ENCODE measurements around the gene NLRP10.
"Not testable (repeated sequence)": the region's sequence is repeated elsewhere in the genome, so short reads cannot be mapped to it uniquely, and the experiment has no call there.

NLRP10 gene

DNA sequence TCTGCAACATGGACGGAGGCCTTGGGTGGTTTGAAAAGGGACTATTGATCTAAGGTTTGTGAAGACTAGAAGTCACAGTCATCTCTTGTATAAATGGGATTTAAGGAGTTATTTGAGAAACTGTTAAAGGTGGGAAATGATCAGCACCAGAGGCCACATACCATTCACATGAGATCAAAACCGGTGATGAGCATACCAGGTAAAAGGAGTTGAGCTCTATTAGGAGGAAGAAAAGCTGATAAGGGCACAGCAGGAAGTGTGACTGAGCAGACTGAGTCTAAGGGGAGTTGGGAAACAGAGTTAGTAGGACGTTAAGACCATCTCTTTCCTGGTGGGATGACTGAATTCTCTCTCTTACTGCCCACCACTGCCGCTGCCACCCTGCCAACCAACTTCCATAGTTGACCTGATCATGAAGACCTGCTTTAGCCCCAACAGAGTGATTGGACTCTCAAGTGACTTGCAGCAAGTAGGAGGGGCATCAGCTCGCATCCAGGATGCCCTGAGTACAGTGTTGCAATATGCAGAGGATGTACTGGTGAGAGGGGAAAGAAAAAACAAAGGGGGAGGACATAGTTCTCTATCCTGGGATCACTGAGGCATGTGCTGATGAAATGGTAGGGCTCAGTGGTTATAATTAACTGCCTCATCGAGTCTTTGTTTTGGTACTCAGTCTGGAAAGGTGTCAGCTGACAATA lies 29.5 kb upstream of the NLRP10 start:
- Histone ChIP-seq H3K27me3 (ENCODE audit: insufficient read depth, low read length, poor library complexity) (no peaks in the 10 kb centered on the region), H3K4me3 (ENCODE audit: low read depth in 1 of 2, low read length in 2 of 2) (no peak overlapping the region), H3K4me2 (ENCODE audit: insufficient read depth, low read length) (no peak overlapping the region), H3K36me3 (ENCODE audit: insufficient read depth, low read length) (peaks cover 90% of the 10 kb centered on the region), H3K9ac (ENCODE audit: low read depth, low read length) (no peak overlapping the region), H4K20me1 (ENCODE audit: insufficient read depth, low read length) (peaks cover 15% of the 10 kb centered on the region; the same call in 1 of the 2 replicates), H3K79me2 (ENCODE audit: insufficient read depth, low read length) (peaks cover 14% of the 10 kb centered on the region), H3K27ac (ENCODE audit: low read length) (no peak overlapping the region), H3K9me3 (ENCODE audit: insufficient read depth, low read length, severe bottlenecking) (no peaks in the 10 kb centered on the region), H2AFZ (ENCODE audit: low read depth, low read length) (no peak overlapping the region), H3K4me1 (ENCODE audit: insufficient read depth, low read length) (peaks cover 6% of the 10 kb centered on the region; the same call in 1 of the 2 replicates)
- TF ChIP-seq EZH2 (IDR thresholded peaks at IDR 0.05; ENCODE audit: borderline replicate concordance, low read depth, low read length, severe bottlenecking) = no peak
- ATAC-seq (ENCODE audit: insufficient read depth, low read depth) (no peak), DNase-seq (no peak)

DNA sequence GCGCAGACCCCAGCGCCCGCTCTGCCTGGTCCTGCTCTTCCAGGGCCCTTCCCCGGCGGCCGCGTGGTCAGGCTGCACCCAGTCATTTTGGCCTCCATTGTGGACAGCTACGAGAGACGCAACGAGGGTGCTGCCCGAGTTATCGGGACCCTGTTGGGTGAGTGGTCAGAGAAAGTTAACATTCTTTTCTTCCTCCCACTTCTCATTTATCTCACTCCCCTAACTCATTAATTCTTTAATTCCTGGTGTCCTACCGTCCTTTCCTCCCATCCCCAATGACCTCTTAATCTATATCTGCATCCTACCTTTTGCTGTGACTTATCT lies 22.3 kb upstream of the NLRP10 start:
- peak overlapping the region; percentile 88 for H3K4me2 ChIP-seq (ENCODE audit: insufficient read depth, low read length)
- not testable (repeated sequence) for H3K9me3 ChIP-seq (ENCODE audit: insufficient read depth, low read length, severe bottlenecking); DNase-seq; ATAC-seq (ENCODE audit: insufficient read depth, low read depth); H2AFZ ChIP-seq (ENCODE audit: low read depth, low read length); H3K27me3 ChIP-seq (ENCODE audit: insufficient read depth, low read length, poor library complexity)
- H3K79me2 ChIP-seq (ENCODE audit: insufficient read depth, low read length) = peaks cover 45% of the 10 kb centered on the region
- H3K36me3 ChIP-seq (ENCODE audit: insufficient read depth, low read length) = peaks cover 36% of the 10 kb centered on the region
- H4K20me1 ChIP-seq (ENCODE audit: insufficient read depth, low read length) = peaks cover 16% of the 10 kb centered on the region; the same call in 1 of the 2 replicates
- peak overlapping the region; percentile 58 for H3K9ac ChIP-seq (ENCODE audit: low read depth, low read length)
- H3K4me3 ChIP-seq (ENCODE audit: low read depth in 1 of 2, low read length in 2 of 2) = peak overlapping the region; percentile 56 to 89
- H3K4me1 ChIP-seq (ENCODE audit: insufficient read depth, low read length) = peaks cover 39% of the 10 kb centered on the region
- peak overlapping the region; percentile 65 for H3K27ac ChIP-seq (ENCODE audit: low read length)

- peak within 1 kb of the TSS; percentile 88 for H3K4me2 ChIP-seq (ENCODE audit: insufficient read depth, low read length)
- H3K4me1 ChIP-seq (ENCODE audit: insufficient read depth, low read length) = peaks cover 39% of the 10 kb centered on the region
- peak within 1 kb of the TSS; percentile 72 for H3K27ac ChIP-seq (ENCODE audit: low read length)
- no peaks in the 10 kb centered on the region for H3K27me3 ChIP-seq (ENCODE audit: insufficient read depth, low read length, poor library complexity)
- no peaks in the 10 kb centered on the region for H3K9me3 ChIP-seq (ENCODE audit: insufficient read depth, low read length, severe bottlenecking)
- H3K79me2 ChIP-seq (ENCODE audit: insufficient read depth, low read length) = peaks cover 45% of the 10 kb centered on the region
- no peak for TF ChIP-seq EZH2 (IDR thresholded peaks at IDR 0.05; ENCODE audit: borderline replicate concordance, low read depth, low read length, severe bottlenecking)
- TF ChIP-seq, protein P1, sequence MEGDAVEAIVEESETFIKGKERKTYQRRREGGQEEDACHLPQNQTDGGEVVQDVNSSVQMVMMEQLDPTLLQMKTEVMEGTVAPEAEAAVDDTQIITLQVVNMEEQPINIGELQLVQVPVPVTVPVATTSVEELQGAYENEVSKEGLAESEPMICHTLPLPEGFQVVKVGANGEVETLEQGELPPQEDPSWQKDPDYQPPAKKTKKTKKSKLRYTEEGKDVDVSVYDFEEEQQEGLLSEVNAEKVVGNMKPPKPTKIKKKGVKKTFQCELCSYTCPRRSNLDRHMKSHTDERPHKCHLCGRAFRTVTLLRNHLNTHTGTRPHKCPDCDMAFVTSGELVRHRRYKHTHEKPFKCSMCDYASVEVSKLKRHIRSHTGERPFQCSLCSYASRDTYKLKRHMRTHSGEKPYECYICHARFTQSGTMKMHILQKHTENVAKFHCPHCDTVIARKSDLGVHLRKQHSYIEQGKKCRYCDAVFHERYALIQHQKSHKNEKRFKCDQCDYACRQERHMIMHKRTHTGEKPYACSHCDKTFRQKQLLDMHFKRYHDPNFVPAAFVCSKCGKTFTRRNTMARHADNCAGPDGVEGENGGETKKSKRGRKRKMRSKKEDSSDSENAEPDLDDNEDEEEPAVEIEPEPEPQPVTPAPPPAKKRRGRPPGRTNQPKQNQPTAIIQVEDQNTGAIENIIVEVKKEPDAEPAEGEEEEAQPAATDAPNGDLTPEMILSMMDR (IDR thresholded peaks at IDR 0.05; ENCODE audit: borderline replicate concordance, extremely low read depth, low read length, poor library complexity, severe bottlenecking) = peak; percentile 81
- peaks cover 16% of the 10 kb centered on the region; the same call in 1 of the 2 replicates for H4K20me1 ChIP-seq (ENCODE audit: insufficient read depth, low read length)
- peaks cover 30% of the 10 kb centered on the region for H3K36me3 ChIP-seq (ENCODE audit: insufficient read depth, low read length)
- peak within 1 kb of the TSS; percentile 56 to 89 for H3K4me3 ChIP-seq (ENCODE audit: low read depth in 1 of 2, low read length in 2 of 2)
- DNase-seq (peak; percentile 93), ATAC-seq (ENCODE audit: insufficient read depth, low read depth) (peak; percentile 98)
- H2AFZ ChIP-seq (ENCODE audit: low read depth, low read length) = peak within 1 kb of the TSS; percentile 99
- H3K9ac ChIP-seq (ENCODE audit: low read depth, low read length) = peak within 1 kb of the TSS; percentile 63
These were observed 21.7 kb upstream of the NLRP10 start, which contains the start of gene EIF3F for GRCh38 chr11:7986768-7987559. TSS of gene EIF3F (plus strand) at chr11:7987337. CDS start at chr11:7987353, 16 bp downstream.

DNA sequence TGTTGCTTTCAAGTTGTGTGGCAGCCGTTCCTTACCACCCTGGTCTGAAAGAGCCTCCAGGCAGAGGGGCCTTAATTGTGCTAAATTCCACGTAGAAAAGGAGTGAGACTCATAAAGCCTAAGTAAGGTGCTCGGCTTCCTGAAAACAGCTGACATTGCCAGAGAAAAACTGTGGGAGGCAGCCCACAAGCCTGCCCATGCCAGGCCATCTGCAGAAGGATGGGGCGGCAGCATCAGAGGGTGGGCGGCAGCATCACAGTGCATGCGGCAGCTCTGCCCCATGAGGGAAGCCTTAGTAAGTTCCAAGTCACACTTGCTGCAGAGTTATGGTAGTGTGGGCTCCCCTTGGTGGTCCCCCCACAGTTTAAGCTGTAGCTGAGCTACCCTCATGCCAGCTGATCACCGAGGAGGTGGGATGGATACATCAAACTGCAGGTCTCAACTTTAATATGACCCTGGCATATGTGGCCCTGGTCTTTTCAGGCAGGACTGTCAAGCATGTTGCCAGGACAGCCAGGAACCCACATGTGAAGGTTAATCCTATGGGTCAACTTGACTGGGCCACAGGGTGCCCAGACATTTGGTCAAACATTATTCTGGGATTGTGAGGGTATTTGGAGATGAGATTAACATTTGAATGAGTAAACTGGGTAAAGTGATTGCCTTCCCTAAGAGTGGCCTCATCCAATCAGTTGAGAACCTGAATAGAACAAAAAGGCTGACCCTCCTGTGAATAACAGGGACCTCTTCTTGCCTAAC lies 18.8 kb upstream of the NLRP10 start:
- no peak overlapping the region for H3K27ac ChIP-seq (ENCODE audit: low read length)
- peaks cover 5% of the 10 kb centered on the region; the same call in 1 of the 2 replicates for H4K20me1 ChIP-seq (ENCODE audit: insufficient read depth, low read length)
- H3K9ac ChIP-seq (ENCODE audit: low read depth, low read length) = no peak overlapping the region
- DNase-seq (no peak), ATAC-seq (ENCODE audit: insufficient read depth, low read depth) (no peak)
- no peak overlapping the region for H3K4me3 ChIP-seq (ENCODE audit: low read depth in 1 of 2, low read length in 2 of 2)
- TF ChIP-seq, protein P1 (IDR thresholded peaks at IDR 0.05; ENCODE audit: borderline replicate concordance, extremely low read depth, low read length, poor library complexity, severe bottlenecking) = no peak
- TF ChIP-seq EZH2 (IDR thresholded peaks at IDR 0.05; ENCODE audit: borderline replicate concordance, low read depth, low read length, severe bottlenecking) = no peak
- no peaks in the 10 kb centered on the region for H3K9me3 ChIP-seq (ENCODE audit: insufficient read depth, low read length, severe bottlenecking)
- H3K27me3 ChIP-seq (ENCODE audit: insufficient read depth, low read length, poor library complexity) = no peaks in the 10 kb centered on the region
- H3K36me3 ChIP-seq (ENCODE audit: insufficient read depth, low read length) = peaks cover 5% of the 10 kb centered on the region; the same call in 1 of the 2 replicates
- no peak overlapping the region for H3K4me2 ChIP-seq (ENCODE audit: insufficient read depth, low read length)
- peaks cover 25% of the 10 kb centered on the region for H3K4me1 ChIP-seq (ENCODE audit: insufficient read depth, low read length)
- no peak overlapping the region for H2AFZ ChIP-seq (ENCODE audit: low read depth, low read length)
- H3K79me2 ChIP-seq (ENCODE audit: insufficient read depth, low read length) = peaks cover 23% of the 10 kb centered on the region
